H1 (cell line): ENCODE data around the gene HCAR2. TPM values are rescaled to one million over a fixed set of nuclear protein-coding genes. Genes with fewer than 3 reads are reported as not detected.

Experiments used
- CTCF ChIA-PET: fragments of 300-600 bp; sonication (Branson Sonifier 250); formaldehyde crosslinking; loops from one replicate; lab custom pipeline; 2021; ENCODE audit not compliant: partially characterized antibody; lab: Charles Lee
- POLR2A ChIA-PET: fragments of 300-600 bp; sonication (Branson Sonifier 250); formaldehyde crosslinking; loops from one replicate; lab custom pipeline; 2021; ENCODE audit warnings: inconsistent platforms; ENCODE audit not compliant: partially characterized antibody; lab: Charles Lee
- DNase-seq, 2 experiments: peaks; one replicate each; pipeline versions ENCODE4 v3.0.0 to v3.0.0-alpha.2; 2010 to 2022; ENCODE audit warnings: low spot score in 2 of 2, low read depth in 1 of 2, mixed read lengths in 1 of 2
- FAIRE-seq: peaks from 2 replicates; lab custom pipeline; 2011; peaks lifted over from hg19 to GRCh38; lab: Jason Lieb, UNC
- H2AFZ ChIP-seq: 2 replicates; pipeline ENCODE4 v1.8.1; 2012; ENCODE audit warnings: low read length, inconsistent platforms
- H2AK5ac ChIP-seq: 2 replicates; pipeline ENCODE4 v1.6.1; 2013; ENCODE audit warnings: low read depth, low read length
- H2BK120ac ChIP-seq: replicated peaks from 2 replicates; pipeline ENCODE3; 2013; ENCODE audit warnings: low read depth, low read length, inconsistent platforms
- H2BK12ac ChIP-seq: 2 replicates; pipeline ENCODE4 v1.6.1; 2013; ENCODE audit warnings: low read depth, low read length
- H2BK15ac ChIP-seq: 2 replicates; pipeline ENCODE4 v1.6.1; 2013; ENCODE audit warnings: low read length
- H2BK20ac ChIP-seq: 2 replicates; pipeline ENCODE4 v1.6.1; 2013; ENCODE audit warnings: low read length
- H2BK5ac ChIP-seq: 2 replicates; pipeline ENCODE4 v1.6.1; 2013; ENCODE audit warnings: low read depth, low read length
- H3K14ac ChIP-seq: 2 replicates; pipeline ENCODE4 v1.6.1; 2013; ENCODE audit warnings: inconsistent platforms; ENCODE audit not compliant: insufficient read length
- H3K18ac ChIP-seq: 2 replicates; pipeline ENCODE4 v1.6.1; 2013; ENCODE audit warnings: low read length; ENCODE audit errors: extremely low read depth
- H3K23ac ChIP-seq: 2 replicates; pipeline ENCODE4 v1.6.1; 2013; ENCODE audit warnings: inconsistent platforms; ENCODE audit not compliant: insufficient read length
- H3K23me2 ChIP-seq: 2 replicates; pipeline ENCODE4 v1.6.1; 2013; ENCODE audit warnings: low read depth, low read length
- H3K27ac ChIP-seq: 2 replicates; pipeline ENCODE4 v1.6.1; 2011; ENCODE audit warnings: low read depth, low read length, inconsistent platforms
- H3K27me3 ChIP-seq, 4 experiments: replicated peaks in 1 of 4; 1 replicate in 1 of 4; 2 replicates in 3 of 4; pipeline versions ENCODE4 v1.6.1 to v1.8.1; 2011 to 2013; ENCODE audit warnings: low read length in 3 of 4, mild to moderate bottlenecking in 3 of 4, inconsistent platforms in 2 of 4, mixed read lengths in 2 of 4, moderate library complexity in 1 of 4; ENCODE audit not compliant: control insufficient read depth in 3 of 4, insufficient read depth in 3 of 4; ENCODE audit errors: extremely low read depth in 1 of 4
- H3K36me3 ChIP-seq, 4 experiments: 2 replicates each; pipeline versions ENCODE4 v1.6.1 to v1.8.1; 2011 to 2013; ENCODE audit warnings: mild to moderate bottlenecking in 4 of 4, low read length in 3 of 4, moderate library complexity in 2 of 4, control low read depth in 1 of 4, inconsistent platforms in 1 of 4; ENCODE audit not compliant: insufficient read depth in 4 of 4, control insufficient read depth in 2 of 4
- H3K4ac ChIP-seq: replicated peaks from 2 replicates; pipeline ENCODE3; 2013; ENCODE audit warnings: low read length, low read depth, mixed read lengths, inconsistent platforms; ENCODE audit not compliant: insufficient read length
- H3K4me1 ChIP-seq, 4 experiments: replicated peaks in 1 of 4; 1 replicate in 1 of 4; 2 replicates in 3 of 4; pipeline versions ENCODE4 v1.6.1 to v1.8.1; 2011 to 2013; ENCODE audit warnings: low read length in 3 of 4, inconsistent platforms in 2 of 4, mixed read lengths in 1 of 4; ENCODE audit not compliant: insufficient read depth in 4 of 4, control insufficient read depth in 3 of 4
- H3K4me2 ChIP-seq, 2 experiments: 2 replicates each; pipeline versions ENCODE4 v1.6.1 to v1.8.1; 2011 to 2013; ENCODE audit warnings: low read depth in 2 of 2, low read length in 2 of 2, control low read depth in 1 of 2, inconsistent platforms in 1 of 2, mild to moderate bottlenecking in 1 of 2; ENCODE audit not compliant: insufficient read depth in 1 of 2
- H3K4me3 ChIP-seq, 4 experiments: fragments of 200-600, 300-600 bp in 1 of 4; sonication (generic), shearing (Covaris generic), sonication (Bioruptor Twin) in 1 of 4; 2 replicates each; pipeline versions ENCODE4 v1.5.1 to v1.8.1; 2011 to 2016; ENCODE audit warnings: low read length in 4 of 4, low read depth in 3 of 4, control low read depth in 2 of 4, inconsistent platforms in 2 of 4, mild to moderate bottlenecking in 2 of 4, mixed read lengths in 1 of 4, moderate library complexity in 1 of 4; ENCODE audit not compliant: insufficient read depth in 2 of 4; ENCODE audit errors: extremely low read depth in 1 of 4
- H3K56ac ChIP-seq: replicated peaks from 2 replicates; pipeline ENCODE3; 2013; ENCODE audit warnings: low read depth, mild to moderate bottlenecking, mixed read lengths, low read length, inconsistent platforms; ENCODE audit not compliant: insufficient read length
- H3K79me1 ChIP-seq: 2 replicates; pipeline ENCODE4 v1.6.1; 2013; ENCODE audit warnings: low read depth, low read length, control low read depth
- H3K79me2 ChIP-seq, 2 experiments: 2 replicates each; pipeline versions ENCODE4 v1.6.1 to v1.8.1; 2012 to 2013; ENCODE audit warnings: low read length in 2 of 2, mild to moderate bottlenecking in 2 of 2, inconsistent platforms in 1 of 2; ENCODE audit not compliant: insufficient read depth in 2 of 2, control insufficient read depth in 1 of 2
- H3K9ac ChIP-seq, 4 experiments: replicated peaks in 1 of 4; 1 replicate in 1 of 4; 2 replicates in 3 of 4; pipeline versions ENCODE4 v1.6.1 to v1.8.1; 2011 to 2013; ENCODE audit warnings: low read depth in 3 of 4, low read length in 3 of 4, control low read depth in 2 of 4, mild to moderate bottlenecking in 2 of 4, moderate library complexity in 2 of 4, inconsistent platforms in 1 of 4; ENCODE audit errors: extremely low read depth in 1 of 4
- H3K9me3 ChIP-seq, 2 experiments: 2 replicates each; pipeline versions ENCODE4 v1.6.1 to v1.8.1; 2012 to 2013; ENCODE audit warnings: mild to moderate bottlenecking in 2 of 2, moderate library complexity in 2 of 2, control low read depth in 1 of 2, inconsistent platforms in 1 of 2, low read depth in 1 of 2, low read length in 1 of 2, mixed read lengths in 1 of 2; ENCODE audit not compliant: insufficient read depth in 2 of 2
- H4K20me1 ChIP-seq, 2 experiments: replicated peaks in 1 of 2; 2 replicates each; pipeline versions ENCODE3 to v1.8.1; 2011 to 2013; ENCODE audit warnings: inconsistent platforms in 2 of 2, low read length in 2 of 2, mild to moderate bottlenecking in 1 of 2; ENCODE audit not compliant: insufficient read depth in 2 of 2, control insufficient read depth in 1 of 2
- H4K5ac ChIP-seq: 2 replicates; pipeline ENCODE4 v1.6.1; 2013; ENCODE audit warnings: low read length, low read depth, mixed read lengths, inconsistent platforms; ENCODE audit not compliant: insufficient read length
- H4K8ac ChIP-seq: 2 replicates; pipeline ENCODE4 v1.8.0; 2013; ENCODE audit warnings: mild to moderate bottlenecking, moderate library complexity, low read length, inconsistent platforms; ENCODE audit not compliant: insufficient read depth; ENCODE audit errors: extremely low read depth
- H4K91ac ChIP-seq: replicated peaks from 2 replicates; pipeline ENCODE3; 2013; ENCODE audit warnings: low read length, mixed read lengths, inconsistent platforms; ENCODE audit not compliant: insufficient read length
- FOSL1 ChIP-seq: IDR thresholded peaks from 2 replicates; pipeline ENCODE4 v1.6.1; 2011; ENCODE audit warnings: mild to moderate bottlenecking, low read depth, low read length, moderate library complexity; ENCODE audit not compliant: insufficient read depth
- KDM1A ChIP-seq: fragments of 200-600, 300-600 bp; sonication (generic); IDR thresholded peaks from 2 replicates; pipeline ENCODE4 v1.7.1; 2016; ENCODE audit warnings: mild to moderate bottlenecking, low read length, borderline replicate concordance
- MAFK ChIP-seq: IDR thresholded peaks from 2 replicates; pipeline ENCODE4 v1.6.1; 2012; ENCODE audit warnings: low read depth, mild to moderate bottlenecking, improper control_type of control experiment, low read length
- NANOG ChIP-seq: IDR thresholded peaks from 2 replicates; pipeline ENCODE4 v1.6.1; 2011; ENCODE audit warnings: low read length, low read depth, mild to moderate bottlenecking, inconsistent platforms; ENCODE audit not compliant: insufficient read depth, poor library complexity, severe bottlenecking
- NRF1 ChIP-seq: IDR thresholded peaks from 2 replicates; pipeline ENCODE4 v1.6.1; 2011; ENCODE audit warnings: mild to moderate bottlenecking, low read depth, low read length, improper control_type of control experiment
- POLR2AphosphoS5 ChIP-seq: IDR thresholded peaks from 2 replicates; pipeline ENCODE4 v1.6.1; 2011; ENCODE audit warnings: low read depth, low read length
- RFX5 ChIP-seq: IDR thresholded peaks from 2 replicates; pipeline ENCODE4 v1.6.1; 2011; ENCODE audit warnings: low read depth, low read length, improper control_type of control experiment, borderline replicate concordance
- SAP30 ChIP-seq: fragments of 300-600 bp; sonication (generic); IDR thresholded peaks from 2 replicates; pipeline ENCODE4 v1.7.1; 2012; ENCODE audit warnings: low read length, moderate library complexity, mild to moderate bottlenecking, inconsistent platforms; ENCODE audit not compliant: insufficient read depth, insufficient replicate concordance
- SP1 ChIP-seq: IDR thresholded peaks from 2 replicates; pipeline ENCODE4 v1.6.1; 2011; ENCODE audit warnings: low read depth, low read length
- SP4 ChIP-seq: IDR thresholded peaks from 2 replicates; pipeline ENCODE4 v1.6.1; 2012; ENCODE audit warnings: low read length, inconsistent platforms
- TBP ChIP-seq: IDR thresholded peaks from 2 replicates; pipeline ENCODE4 v1.6.1; 2011; ENCODE audit warnings: low read depth, low read length, improper control_type of control experiment
- TCF12 ChIP-seq: IDR thresholded peaks from 2 replicates; pipeline ENCODE4 v1.6.1; 2011; ENCODE audit warnings: low read depth, mild to moderate bottlenecking, low read length
- WGBS, 2 experiments: shearing (Covaris generic) in 1 of 2; methylation state at CpG; one replicate each; pipeline versions ENCODE4 v1.1.6 to v1.1.7; 2013 to 2015; ENCODE audit warnings: low lambda C conversion rate in 2 of 2, mixed read lengths in 2 of 2, inconsistent platforms in 1 of 2, low coverage in 1 of 2, missing lambda C conversion rate in 1 of 2; ENCODE audit not compliant: insufficient replicate concordance in 2 of 2, insufficient coverage in 1 of 2, insufficient read length in 1 of 2; ENCODE audit errors: extremely low coverage in 1 of 2, missing lambda C conversion rate in 1 of 2; 5-methylcytosine and 5-hydroxymethylcytosine counted together
- polyA plus RNA-seq, 7 experiments: library from polyadenylated mRNA; depleted of rRNA in 3 of 7; stranded (reverse) in 5 of 7; unstranded in 2 of 7; fragments of >200 nt in 5 of 7; fragments of 200-250 nt in 2 of 7; gene quantifications; 1 replicate in 5 of 7; 2 replicates in 1 of 7; 4 replicates in 1 of 7; pipeline versions ENCODE4 v1.2.1 to v1.2.3, GENCODE V29; 2011 to 2013; ENCODE audit warnings: missing spikeins in 2 of 7, mixed read lengths in 2 of 7
- total RNA-seq: library from RNA; stranded (reverse); fragmentation: NEBNext Ultra II Directional; extraction: Animal tissue kit (Norgen Biotek cat#: 25700); gene quantifications from 2 replicates; pipeline ENCODE4 v1.2.1, GENCODE V29; 2021
- TF ChIP-seq, protein P1 (sequence below), 3 experiments: IDR thresholded peaks; 1 replicate in 2 of 3; 2 replicates in 1 of 3; pipeline versions ENCODE4 v1.5.1 to v1.6.1; 2011; ENCODE audit warnings: low read length in 3 of 3, mild to moderate bottlenecking in 3 of 3, inconsistent platforms in 2 of 3, low read depth in 1 of 3, moderate library complexity in 1 of 3; ENCODE audit not compliant: insufficient read depth in 1 of 3; ENCODE audit errors: control extremely low read depth in 1 of 3

HCAR2 gene
- total and polyA plus RNA-seq, 2 of the 8 experiments (the other 6 are each of a cell fraction or from before 2014, with no cell fraction given), result not detected

DNA sequence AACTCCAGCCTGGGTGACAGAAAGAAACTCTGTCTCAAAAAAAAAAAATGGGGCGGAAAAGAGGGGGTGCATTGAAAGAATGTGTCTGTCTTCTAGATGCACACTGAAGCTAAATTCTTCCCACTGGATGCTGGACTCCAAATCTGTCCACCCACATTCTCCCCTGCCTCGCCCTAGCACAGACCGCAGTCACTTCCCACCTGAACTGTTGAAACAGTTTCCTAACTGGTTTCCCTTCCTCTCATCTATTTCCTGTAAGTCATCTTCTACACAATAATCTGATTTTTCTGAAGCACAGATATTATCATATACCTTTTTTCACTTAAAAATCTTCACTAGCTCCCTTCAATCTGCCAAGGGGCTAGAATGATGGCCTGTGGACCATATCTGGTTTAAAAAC is 29.0 kb upstream of the HCAR2 start:
- Histone ChIP-seq H3K27me3 (no peaks in the 10 kb centered on the region), H3K4me3 (no peak overlapping the region), H2BK5ac (no peak overlapping the region), H3K9ac (no peak overlapping the region), H4K20me1 (no peaks in the 10 kb centered on the region), H4K8ac (no peak overlapping the region), H2AK5ac (no peak overlapping the region), H3K23ac (no peak overlapping the region), H4K5ac (no peak overlapping the region), H3K56ac (no peak overlapping the region), H3K23me2 (no peaks in the 10 kb centered on the region), H3K18ac (no peak overlapping the region), H3K36me3 (no peaks in the 10 kb centered on the region), H3K4me2 (no peak overlapping the region), H2BK12ac (no peak overlapping the region), H3K4me1 (no peaks in the 10 kb centered on the region; a peak in 1 of 7 replicates), H3K27ac (no peak overlapping the region), H3K9me3 (no peaks in the 10 kb centered on the region), H3K4ac (no peak overlapping the region), H3K14ac (no peak overlapping the region), H3K79me1 (no peaks in the 10 kb centered on the region), H2BK15ac (no peak overlapping the region), H2AFZ (no peak overlapping the region), H3K79me2 (no peaks in the 10 kb centered on the region), H2BK120ac (no peak overlapping the region), H4K91ac (no peak overlapping the region), H2BK20ac (no peak overlapping the region)
- POLR2A ChIA-PET, result no interaction called here
- TF ChIP-seq SP4 (no peak), KDM1A (no peak), TCF12 (no peak), SP1 (no peak), NRF1 (no peak), FOSL1 (no peak), MAFK (no peak), POLR2AphosphoS5 (no peak), NANOG (no peak), RFX5 (no peak), TBP (no peak), SAP30 (no peak)
- TF ChIP-seq, protein P1, sequence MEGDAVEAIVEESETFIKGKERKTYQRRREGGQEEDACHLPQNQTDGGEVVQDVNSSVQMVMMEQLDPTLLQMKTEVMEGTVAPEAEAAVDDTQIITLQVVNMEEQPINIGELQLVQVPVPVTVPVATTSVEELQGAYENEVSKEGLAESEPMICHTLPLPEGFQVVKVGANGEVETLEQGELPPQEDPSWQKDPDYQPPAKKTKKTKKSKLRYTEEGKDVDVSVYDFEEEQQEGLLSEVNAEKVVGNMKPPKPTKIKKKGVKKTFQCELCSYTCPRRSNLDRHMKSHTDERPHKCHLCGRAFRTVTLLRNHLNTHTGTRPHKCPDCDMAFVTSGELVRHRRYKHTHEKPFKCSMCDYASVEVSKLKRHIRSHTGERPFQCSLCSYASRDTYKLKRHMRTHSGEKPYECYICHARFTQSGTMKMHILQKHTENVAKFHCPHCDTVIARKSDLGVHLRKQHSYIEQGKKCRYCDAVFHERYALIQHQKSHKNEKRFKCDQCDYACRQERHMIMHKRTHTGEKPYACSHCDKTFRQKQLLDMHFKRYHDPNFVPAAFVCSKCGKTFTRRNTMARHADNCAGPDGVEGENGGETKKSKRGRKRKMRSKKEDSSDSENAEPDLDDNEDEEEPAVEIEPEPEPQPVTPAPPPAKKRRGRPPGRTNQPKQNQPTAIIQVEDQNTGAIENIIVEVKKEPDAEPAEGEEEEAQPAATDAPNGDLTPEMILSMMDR (IDR thresholded peaks at IDR 0.05; ENCODE audit: control extremely low read depth in 1 of 3, insufficient read depth in 1 of 3, low read depth in 1 of 3, low read length in 3 of 3), result no peak
- FAIRE-seq, result no peak
- 89% methylated on average over 3 of the region's 3 CpGs; no CpG with 5 or more reads in 1 of the 2 experiments for WGBS, 2 experiments
- CTCF ChIA-PET, result interaction anchor here (1.5 kb wide), 1 partner anchor 13 kb away, joined by 3 read pairs; no protein-coding TSS in a partner anchor
- no peak for DNase-seq
